Testis (tissue), 2 donors: ENCODE results near the gene DIAPH3.

ENCODE experiments used
- POLR2A ChIP-seq: fragments of 450-650 bp; IDR thresholded peaks from one replicate; pipeline ENCODE4 v1.6.1; 2017; ENCODE audit warnings: antibody characterized with exemption, mild to moderate bottlenecking, moderate library complexity
- TF ChIP-seq, protein P1 (sequence below), 3 experiments: fragments of 450-650 bp in 2 of 3; fragments of 200-600 bp in 1 of 3; sonication (generic) in 1 of 3; IDR thresholded peaks; one replicate each; pipeline ENCODE4 v1.5.1; 2016 to 2019; ENCODE audit warnings: antibody characterized with exemption in 3 of 3, mild to moderate bottlenecking in 2 of 3, moderate library complexity in 1 of 3

DNA sequence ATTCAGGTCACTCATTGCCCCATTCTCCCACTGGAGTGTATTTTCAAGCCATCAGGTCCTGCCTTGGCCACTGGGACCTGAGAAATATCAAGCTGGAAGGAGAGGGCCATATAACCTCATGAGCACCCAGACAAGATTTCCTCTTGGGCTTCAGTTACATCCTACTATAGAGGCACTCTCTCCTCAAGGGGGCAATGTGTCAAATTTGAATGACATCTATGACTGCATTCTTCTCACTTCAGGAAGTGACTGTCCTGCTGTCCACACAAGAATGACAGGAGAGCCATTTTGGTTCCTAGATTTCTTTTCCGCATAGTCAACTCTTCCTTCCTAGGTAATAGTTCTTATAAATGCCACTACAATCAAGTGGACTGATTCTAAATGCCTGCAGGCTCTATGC lies 416.2 kb downstream of the DIAPH3 start:
- TF ChIP-seq, protein P1, sequence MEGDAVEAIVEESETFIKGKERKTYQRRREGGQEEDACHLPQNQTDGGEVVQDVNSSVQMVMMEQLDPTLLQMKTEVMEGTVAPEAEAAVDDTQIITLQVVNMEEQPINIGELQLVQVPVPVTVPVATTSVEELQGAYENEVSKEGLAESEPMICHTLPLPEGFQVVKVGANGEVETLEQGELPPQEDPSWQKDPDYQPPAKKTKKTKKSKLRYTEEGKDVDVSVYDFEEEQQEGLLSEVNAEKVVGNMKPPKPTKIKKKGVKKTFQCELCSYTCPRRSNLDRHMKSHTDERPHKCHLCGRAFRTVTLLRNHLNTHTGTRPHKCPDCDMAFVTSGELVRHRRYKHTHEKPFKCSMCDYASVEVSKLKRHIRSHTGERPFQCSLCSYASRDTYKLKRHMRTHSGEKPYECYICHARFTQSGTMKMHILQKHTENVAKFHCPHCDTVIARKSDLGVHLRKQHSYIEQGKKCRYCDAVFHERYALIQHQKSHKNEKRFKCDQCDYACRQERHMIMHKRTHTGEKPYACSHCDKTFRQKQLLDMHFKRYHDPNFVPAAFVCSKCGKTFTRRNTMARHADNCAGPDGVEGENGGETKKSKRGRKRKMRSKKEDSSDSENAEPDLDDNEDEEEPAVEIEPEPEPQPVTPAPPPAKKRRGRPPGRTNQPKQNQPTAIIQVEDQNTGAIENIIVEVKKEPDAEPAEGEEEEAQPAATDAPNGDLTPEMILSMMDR (IDR thresholded peaks at IDR 0.05): no peak
- TF ChIP-seq POLR2A: no peak
